ENCODE measurements around the gene INTS11.
"Not testable (repeated sequence)": the region's sequence is repeated elsewhere in the genome, so short reads cannot be mapped to it uniquely, and the experiment has no call there.

The INTS11 gene

GRCh38 chr1:1331068-1331965 is 6.9 kb upstream of the INTS11 start, which contains the start of gene TAS1R3:
Gene TAS1R3 (plus strand): TSS chr1:1331280. CDS start chr1:1331346, 66 bp downstream.
- no peak for DNase-seq (ENCODE audit: low spot score)

DNA sequence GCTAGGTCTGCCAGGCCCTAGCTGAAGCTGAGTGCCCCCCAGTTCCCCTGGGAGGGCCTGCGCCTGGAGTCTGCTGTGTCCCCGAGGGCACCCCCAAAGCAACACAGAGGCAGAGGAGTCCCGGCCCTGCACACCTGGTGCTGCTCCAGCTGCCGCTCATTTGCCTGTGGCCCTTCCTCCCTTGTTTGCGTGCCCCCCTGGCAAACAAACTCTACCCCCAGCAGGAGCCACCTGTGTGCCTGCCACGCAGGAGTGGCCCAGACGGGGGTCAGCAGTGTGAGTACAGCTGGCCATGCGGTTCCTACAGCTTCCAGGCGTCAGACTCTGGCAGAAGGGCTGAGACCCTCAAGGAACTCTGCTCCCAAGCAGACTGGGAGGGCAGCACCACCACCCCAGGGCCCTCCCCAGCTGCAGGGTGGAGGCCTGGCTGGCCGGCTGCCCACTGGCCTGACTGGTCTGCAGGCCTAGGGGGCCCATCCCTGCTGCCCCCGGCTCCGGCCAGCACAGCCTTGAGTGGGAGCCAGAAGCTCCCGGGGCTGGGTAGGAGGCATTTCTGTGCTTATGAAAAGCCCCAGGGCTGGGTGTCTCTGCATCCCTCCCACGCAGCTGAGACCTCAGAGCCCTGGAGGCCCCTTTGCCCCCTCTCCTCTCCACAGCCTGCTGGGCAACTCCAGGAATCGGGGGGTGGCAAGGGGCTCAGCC is 6.1 kb upstream of the INTS11 start:
- no peak for DNase-seq (ENCODE audit: low spot score)

DNA sequence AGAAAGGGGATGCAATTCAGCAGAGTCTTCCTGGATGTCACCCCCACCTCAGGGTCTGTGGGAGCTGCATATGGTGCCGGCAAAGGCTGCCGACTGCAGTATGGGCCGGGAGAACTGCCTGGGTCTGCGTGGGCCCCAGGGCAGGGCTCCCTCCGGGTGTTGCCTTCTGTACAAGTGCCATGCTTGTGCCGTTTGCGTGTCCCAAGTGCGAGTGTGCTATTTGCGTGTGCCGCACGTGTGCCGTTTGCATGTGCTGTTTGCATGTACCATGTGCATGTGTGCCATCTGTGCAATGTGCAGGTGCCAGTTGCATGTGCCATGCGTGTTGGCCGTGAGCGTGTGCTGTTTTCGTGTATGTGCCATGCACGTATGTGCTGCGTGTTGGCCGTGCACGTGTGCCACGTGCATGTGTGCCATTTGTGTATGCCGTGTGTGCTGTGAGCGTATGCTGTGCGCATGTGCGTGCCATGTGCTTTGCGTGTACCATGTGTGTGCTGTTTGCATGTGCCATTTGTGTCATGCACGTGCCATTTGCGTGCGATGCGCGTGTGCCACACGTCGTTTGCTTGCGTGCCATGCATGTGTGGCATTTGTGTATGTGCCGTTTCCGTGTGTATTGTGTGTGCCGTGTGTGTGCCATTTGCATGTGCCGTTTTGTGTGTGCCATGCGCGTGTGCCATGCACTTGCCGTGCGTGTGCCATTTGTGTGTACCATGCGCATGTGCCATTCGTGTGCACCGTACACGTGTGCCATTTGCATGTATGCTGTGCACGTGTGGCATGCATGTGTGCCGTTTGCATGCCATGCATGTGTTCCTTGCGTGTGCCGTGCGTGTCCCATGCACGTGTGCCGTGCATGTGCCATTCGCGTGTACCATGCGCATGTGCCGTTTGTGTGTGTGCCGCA is 5.1 kb upstream of the INTS11 start:
- no peak for DNase-seq (ENCODE audit: low spot score)

GRCh38 chr1:1328254-1328653 is 3.8 kb upstream of the INTS11 start:
- no peak for DNase-seq (ENCODE audit: low spot score)

DNA sequence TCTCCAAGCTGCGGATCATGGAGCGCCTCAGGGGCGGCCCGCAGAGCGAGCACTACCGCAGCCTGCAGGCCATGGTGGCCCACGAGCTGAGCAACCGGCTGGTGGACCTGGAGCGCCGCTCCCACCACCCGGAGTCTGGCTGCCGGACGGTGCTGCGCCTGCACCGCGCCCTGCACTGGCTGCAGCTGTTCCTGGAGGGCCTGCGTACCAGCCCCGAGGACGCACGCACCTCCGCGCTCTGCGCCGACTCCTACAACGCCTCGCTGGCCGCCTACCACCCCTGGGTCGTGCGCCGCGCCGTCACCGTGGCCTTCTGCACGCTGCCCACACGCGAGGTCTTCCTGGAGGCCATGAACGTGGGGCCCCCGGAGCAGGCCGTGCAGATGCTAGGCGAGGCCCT is 2.8 kb upstream of the INTS11 start:
- no peak for DNase-seq (ENCODE audit: low spot score)

GRCh38 chr1:1326075-1326605 is 1.7 kb upstream of the INTS11 start:
- DNase-seq (ENCODE audit: low spot score), result no peak

GRCh38 chr1:1325288-1326074 is 1.0 kb upstream of the INTS11 start:
- no peak for DNase-seq (ENCODE audit: low spot score)

DNA sequence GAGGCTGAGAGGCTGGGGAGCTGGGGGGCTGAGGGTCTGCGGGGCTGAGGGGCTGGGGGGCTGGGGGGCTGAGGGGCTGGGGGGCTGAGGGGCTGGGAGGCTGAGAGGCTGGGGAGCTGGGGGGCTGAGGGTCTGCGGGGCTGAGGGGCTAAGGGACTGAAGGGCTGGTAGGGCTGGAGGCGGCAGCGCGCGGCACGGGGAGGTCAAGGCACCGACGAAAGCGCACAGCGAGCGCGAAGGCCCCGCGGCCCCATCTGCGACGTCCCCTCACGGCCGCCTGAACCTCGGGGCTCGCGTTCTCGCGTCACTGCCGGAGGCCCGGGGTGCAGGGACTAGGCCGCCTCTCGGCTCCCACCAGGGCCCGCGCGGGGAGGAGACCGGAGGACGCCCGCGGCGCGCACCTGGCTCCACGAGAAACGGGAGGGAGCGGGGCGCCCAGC is 356 bp downstream of the INTS11 start:
- DNase-seq (ENCODE audit: low spot score), result no peak

- DNase-seq (ENCODE audit: low spot score), result no peak
These were observed 1.5 kb downstream of the INTS11 start for GRCh38 chr1:1322952-1323351.

DNA sequence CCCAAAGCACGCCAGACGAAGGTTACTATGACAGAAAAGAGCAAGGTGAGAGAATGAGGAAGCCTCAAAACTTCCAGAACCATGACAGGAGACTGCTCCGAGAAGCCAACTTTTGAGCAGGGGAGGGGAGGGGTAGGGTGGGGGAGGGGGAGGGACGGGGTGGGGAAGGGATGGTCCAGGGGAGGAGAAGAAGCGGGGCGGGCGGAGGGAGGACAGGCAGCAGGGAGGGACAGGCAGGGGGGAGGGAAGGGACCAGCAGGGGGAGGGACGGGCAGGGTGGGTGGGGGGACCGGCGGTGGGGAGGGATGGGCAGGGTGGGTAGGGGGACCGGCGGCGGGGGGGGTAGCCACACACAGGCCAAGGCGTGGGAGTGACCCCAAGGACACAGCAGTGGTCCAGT is 2.0 kb downstream of the INTS11 start:
- DNase-seq (ENCODE audit: low spot score), result no peak

DNA sequence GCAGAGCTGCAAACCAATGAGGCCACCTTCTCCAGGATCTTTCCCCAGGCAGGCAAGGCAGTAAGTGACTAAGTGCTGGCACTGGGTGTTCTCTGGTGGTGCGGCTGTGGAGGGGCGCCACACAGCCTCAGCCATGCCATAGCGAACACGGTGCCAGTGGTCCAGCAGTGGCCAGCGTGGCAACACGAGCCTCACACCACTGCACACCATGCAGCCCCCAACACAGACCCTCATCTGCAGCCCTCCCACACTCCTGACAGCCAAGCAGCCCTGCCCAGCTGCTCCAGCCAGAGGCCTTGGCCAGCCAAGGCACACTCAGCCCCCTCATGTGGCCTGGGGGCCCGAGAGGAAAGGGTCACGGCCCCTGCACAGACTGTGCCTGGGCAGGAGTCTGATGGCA is 3.0 kb downstream of the INTS11 start:
- no peak for DNase-seq (ENCODE audit: low spot score)

- no peak for DNase-seq (ENCODE audit: low spot score)
These were observed 3.6 kb downstream of the INTS11 start for GRCh38 chr1:1320666-1321448.

- no peak for DNase-seq (ENCODE audit: low spot score)
These were observed 4.9 kb downstream of the INTS11 start for GRCh38 chr1:1319646-1319941.

DNA sequence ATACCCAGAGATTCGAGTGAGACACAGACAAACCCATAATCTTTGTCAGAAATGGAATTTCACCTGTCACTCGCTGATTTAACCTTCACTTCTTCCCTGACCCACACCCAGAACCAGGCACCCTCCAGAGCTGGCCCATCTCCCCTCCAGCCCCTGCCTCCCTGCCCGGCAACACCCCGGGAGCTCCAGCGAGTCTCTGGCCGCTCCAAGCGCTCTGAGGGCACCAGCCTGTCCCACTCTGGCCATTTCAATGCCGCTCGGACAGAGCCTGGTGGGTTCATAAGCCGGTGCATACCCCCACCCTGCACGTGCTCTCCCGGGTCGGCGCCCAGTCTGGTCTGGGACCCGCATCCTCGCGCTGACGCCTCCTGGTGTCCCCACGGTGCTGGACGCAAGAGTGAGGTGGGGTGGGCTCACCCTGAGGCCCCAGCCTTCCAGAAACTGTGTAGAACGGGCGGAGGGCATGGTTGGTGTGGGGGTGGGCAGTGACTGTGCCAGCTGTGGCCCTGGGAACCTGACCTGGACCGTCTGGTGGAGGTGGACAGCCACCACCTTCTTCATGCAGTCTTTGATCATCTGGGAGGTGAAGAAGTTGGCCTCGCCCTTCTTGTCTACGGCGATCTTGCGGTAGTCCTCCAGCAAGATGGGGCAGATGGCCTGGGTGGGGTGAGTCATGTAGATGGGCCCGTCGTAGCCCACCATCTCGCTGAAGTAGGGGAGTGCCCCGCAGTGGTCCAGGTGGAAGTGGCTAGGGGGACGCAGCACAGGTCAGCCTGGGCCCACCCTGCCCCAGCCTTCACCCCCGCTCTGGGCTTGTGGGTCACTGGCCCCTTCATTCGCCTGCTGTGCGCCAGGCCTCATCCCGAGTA is 5.4 kb downstream of the INTS11 start:
- no peak for DNase-seq (ENCODE audit: low spot score)

- no peak for DNase-seq (ENCODE audit: low spot score)
These were observed 6.3 kb downstream of the INTS11 start for GRCh38 chr1:1318131-1318652.

DNA sequence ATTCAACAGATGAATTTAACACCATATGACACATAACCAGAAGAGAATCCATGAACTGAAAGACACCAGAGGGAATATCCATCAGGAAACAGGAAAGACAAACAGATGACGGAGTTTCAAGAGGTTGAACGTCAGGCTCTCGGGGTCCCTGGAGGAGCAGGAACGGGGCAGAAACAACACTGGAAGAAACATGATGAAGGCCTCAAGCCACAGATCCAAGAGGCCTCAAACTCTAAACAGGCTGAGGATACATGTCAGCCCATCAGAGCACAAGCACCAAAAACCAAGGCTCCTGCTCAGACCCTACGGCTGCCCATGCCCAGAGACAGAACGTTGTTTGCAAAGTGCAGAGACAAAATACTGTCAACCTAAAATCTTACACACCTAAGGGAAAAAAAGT is 7.0 kb downstream of the INTS11 start:
- no peak for DNase-seq (ENCODE audit: low spot score)

DNA sequence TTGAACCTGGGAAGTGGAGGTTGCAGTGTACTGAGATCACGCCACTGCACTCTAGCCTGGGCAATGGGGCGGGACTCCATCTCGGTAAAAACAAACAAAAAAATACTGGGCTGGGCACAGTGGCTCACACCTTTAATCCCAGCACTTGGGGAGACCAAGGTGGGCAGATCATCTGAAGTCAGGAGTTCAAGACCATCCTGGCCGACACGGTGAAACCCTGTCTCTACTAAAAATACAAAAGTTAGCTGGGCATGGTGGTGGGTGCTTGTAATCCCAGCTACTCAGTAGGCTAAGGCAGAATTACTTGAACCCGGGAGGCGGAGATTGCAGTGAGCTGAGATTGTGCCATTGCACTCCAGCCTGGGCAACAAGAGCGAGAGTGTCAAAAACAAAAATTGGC is 8.3 kb downstream of the INTS11 start:
- not testable (repeated sequence) for DNase-seq (ENCODE audit: low spot score)

GRCh38 chr1:1315435-1315954 is 9.0 kb downstream of the INTS11 start:
- no peak for DNase-seq (ENCODE audit: low spot score)
